ENCODE data around the gene DNER.
"Not testable (repeated sequence)": the region's sequence is repeated elsewhere in the genome, so short reads cannot be mapped to it uniquely, and the experiment has no call there.

Gene DNER

GRCh38 chr2:229714080-229714735 lies at the start of gene DNER:
TSS of gene DNER (minus strand) at chr2:229714555. CDS start at chr2:229714423, 132 bp downstream.
- DNase-seq = no peak

- no peak for DNase-seq
Observed at GRCh38 chr2:229761663-229762062, 47.3 kb upstream of the DNER start.

- DNase-seq = not testable (repeated sequence)
Observed at GRCh38 chr2:229757462-229757861, 43.1 kb upstream of the DNER start.

- peak; percentile 28 for DNase-seq
Observed at GRCh38 chr2:229752970-229753729, 38.8 kb upstream of the DNER start.

GRCh38 chr2:229749779-229750178 lies 35.4 kb upstream of the DNER start:
- no peak for DNase-seq

- no peak for DNase-seq
Observed at GRCh38 chr2:229748950-229749349, 34.6 kb upstream of the DNER start.

- DNase-seq = not testable (repeated sequence)
Observed at GRCh38 chr2:229742691-229743090, 28.3 kb upstream of the DNER start.

GRCh38 chr2:229740279-229740678 lies 25.9 kb upstream of the DNER start:
- DNase-seq = no peak

GRCh38 chr2:229738024-229738625 lies 23.8 kb upstream of the DNER start:
- DNase-seq = no peak

- no peak for DNase-seq
Observed at GRCh38 chr2:229734410-229734809, 20.1 kb upstream of the DNER start.

GRCh38 chr2:229733611-229734245 lies 19.4 kb upstream of the DNER start:
- DNase-seq = no peak

- DNase-seq = no peak
Observed at GRCh38 chr2:229732897-229733296, 18.5 kb upstream of the DNER start.

- no peak for DNase-seq
Observed at GRCh38 chr2:229731916-229732315, 17.6 kb upstream of the DNER start.

- no peak for DNase-seq
Observed at GRCh38 chr2:229731363-229731762, 17.0 kb upstream of the DNER start.

- DNase-seq = no peak
Observed at GRCh38 chr2:229728370-229728769, 14.0 kb upstream of the DNER start.

GRCh38 chr2:229726643-229727042 lies 12.3 kb upstream of the DNER start:
- no peak for DNase-seq

- peak; percentile 24 for DNase-seq
Observed at GRCh38 chr2:229725716-229726574, 11.6 kb upstream of the DNER start.

- DNase-seq = not testable (repeated sequence)
Observed at GRCh38 chr2:229723192-229723591, 8.8 kb upstream of the DNER start.

- DNase-seq = no peak
Observed at GRCh38 chr2:229719926-229720647, 5.7 kb upstream of the DNER start.

GRCh38 chr2:229718057-229718456 lies 3.7 kb upstream of the DNER start:
- DNase-seq = no peak

- peak; percentile 85 for DNase-seq
Observed at GRCh38 chr2:229715895-229716507, 1.6 kb upstream of the DNER start.
